NCI-H524 (cell line): ENCODE measurements around the gene SPDYC.

Experiments used
- DNase-seq, 2 experiments: peaks; one replicate each; lab custom pipeline; 2025; lab: John Stamatoyannopoulos, UW

Gene SPDYC, protein sequence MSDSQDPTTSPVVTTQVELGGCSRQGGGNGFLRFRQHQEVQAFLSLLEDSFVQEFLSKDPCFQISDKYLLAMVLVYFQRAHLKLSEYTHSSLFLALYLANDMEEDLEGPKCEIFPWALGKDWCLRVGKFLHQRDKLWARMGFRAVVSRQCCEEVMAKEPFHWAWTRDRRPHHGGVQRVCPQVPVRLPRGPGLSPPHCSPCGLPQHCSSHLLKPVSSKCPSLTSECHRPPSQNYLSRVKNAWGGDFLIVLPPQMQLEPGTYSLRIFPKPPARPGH

GRCh38 chr11:65170058-65170534, at the start of gene SPDYC:
Gene SPDYC (plus strand): TSS chr11:65170233. CDS start chr11:65171358, 1,125 bp downstream.
- DNase-seq, result no peak

DNA sequence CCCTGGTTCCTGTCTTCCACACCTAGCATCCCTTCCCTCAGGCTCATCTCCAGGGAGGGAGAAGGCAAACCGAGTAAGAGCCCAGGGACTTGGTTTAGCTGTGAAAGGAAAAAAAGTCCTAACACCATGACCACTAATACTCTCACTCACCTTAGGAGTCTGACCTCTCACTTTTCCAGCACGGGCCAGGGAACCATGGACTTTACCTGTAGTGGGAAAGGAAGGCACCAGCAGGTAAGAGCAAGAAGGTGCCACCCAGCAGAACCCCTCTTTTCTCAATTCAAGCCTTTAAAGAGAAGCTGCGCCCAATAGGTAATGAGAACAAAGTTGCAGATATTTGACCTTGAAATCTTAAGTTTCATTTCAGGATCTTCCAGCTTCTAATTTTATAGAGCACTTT, 49.2 kb upstream of the SPDYC start:
- DNase-seq, result no peak

GRCh38 chr11:65121447-65121864, 48.6 kb upstream of the SPDYC start:
- DNase-seq, result no peak

- DNase-seq, result peak; percentile 90 to 95
Observed at GRCh38 chr11:65121865-65122696, 48.0 kb upstream of the SPDYC start, which contains the start of the genes FAU and MRPL49. Gene FAU (minus strand): TSS chr11:65122134. CDS start chr11:65121813, 321 bp downstream. Gene MRPL49 (plus strand): TSS chr11:65122321. CDS start chr11:65122347, 26 bp downstream.

DNA sequence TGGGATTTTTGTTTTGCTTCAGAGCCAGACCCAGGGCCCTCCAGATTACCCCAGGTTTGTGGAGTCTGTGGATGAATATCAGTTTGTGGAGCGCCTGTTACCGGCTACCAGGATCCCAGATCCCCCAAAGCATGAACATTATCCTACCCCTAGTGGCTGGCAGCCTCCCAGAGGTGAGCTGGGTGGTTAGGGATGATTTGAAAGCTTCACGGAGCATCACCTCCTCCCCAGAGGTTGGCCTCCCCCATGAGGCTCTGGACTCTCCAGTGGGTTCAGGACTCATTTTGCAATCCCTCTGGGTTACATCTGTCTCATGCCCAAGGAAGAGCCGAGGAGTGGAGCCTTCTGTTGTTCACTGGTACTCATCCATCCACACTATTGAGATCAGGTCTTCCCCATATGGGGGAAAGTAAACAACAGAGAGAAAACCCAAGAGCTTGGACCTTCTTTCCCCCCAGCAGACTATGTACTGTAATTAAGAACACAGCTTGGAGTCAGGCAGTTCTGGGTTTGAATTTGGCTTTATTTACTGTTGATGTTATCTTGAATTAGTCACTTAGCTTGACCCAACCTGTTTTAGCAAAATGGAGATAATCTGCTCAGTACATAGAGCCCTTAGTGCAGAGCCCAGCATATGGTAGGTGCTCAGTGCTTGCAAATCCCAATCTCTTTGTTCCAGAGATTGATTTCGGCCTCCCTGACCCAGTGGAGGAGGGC, 45.4 kb upstream of the SPDYC start:
- no peak for DNase-seq

GRCh38 chr11:65125197-65126056, 44.6 kb upstream of the SPDYC start:
- DNase-seq, result no peak

GRCh38 chr11:65126624-65127274, 43.3 kb upstream of the SPDYC start:
- DNase-seq, result no peak

DNA sequence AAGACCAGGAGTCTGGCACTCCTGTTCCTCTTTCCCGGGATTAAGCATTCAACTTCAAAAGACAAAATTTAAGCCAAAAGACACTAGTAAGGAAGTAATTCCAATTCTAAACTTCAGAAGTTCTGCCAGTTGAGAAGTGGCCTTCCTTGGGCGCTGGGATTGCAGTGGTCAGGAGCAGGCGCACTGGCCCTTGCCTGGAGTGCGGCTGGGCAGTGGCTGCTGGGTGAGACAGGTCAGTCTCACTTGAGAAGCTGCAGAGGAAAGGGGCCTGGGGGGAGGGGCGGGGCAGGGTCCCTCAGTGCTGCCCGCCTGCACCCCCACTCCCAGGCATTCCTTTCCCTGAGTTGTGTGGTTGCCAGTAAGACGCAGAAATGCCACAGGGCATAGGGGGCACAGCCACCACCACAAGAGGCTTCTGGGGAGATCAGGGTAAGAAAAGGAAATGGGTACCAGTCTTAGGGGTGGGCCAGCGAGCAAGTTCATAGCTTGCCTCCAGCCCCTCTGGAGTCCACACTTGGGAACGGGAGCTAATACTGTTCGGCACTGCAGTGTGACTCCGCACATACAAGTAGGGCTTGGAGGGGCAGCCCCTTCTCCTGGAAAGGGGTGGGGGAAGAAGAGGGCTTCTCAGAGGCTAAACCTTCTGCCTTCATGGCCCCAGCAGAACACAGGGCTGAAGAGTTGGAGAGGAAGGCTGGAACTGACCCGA, 42.4 kb upstream of the SPDYC start:
- DNase-seq, result no peak

DNA sequence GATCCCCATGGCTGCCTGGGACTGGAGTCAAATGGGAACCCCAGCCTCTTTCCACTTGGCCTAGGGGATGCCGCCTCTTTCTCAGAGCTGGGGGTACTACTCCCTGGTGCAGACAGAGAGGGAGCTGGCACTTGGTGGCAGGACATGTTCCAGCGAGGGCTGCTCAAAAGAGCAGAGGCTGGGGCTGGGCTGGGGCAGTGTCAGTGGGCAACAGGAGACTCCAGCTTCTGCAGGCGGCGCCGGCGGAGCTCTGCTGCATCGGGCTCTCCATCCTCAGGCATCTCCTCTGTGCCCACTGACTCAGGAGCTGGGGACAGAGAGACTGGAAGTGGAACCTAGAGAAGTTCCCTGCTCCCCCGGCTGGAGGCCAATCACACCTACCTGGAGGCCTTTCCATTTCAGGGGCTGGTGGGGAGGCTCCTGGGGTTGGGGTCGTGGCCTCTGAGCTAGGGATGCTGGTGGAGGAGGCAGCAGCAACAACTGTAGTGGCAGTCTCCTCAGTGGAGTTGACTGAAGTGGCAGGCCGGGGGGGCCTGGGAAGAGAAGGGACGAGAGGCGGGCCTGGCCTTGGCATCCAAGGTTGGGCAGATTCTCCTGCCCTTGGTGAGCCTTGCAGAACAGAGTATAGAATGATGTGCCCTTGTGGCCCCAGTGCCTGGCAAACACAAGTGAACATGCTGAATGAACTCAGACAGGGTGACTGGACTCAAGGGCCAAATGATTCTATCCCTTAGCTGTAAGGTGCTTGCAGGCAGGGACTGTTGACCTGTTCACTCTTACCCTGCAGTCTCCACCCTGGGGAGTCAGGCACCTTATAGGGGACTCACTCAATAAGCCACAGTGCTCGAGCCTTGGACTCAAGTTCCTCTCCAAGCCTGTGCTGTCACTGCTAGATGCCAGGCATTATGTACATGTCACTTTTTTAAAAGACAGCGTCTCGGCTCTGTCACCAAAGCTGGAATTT, 41.6 kb upstream of the SPDYC start:
- DNase-seq, result no peak

DNA sequence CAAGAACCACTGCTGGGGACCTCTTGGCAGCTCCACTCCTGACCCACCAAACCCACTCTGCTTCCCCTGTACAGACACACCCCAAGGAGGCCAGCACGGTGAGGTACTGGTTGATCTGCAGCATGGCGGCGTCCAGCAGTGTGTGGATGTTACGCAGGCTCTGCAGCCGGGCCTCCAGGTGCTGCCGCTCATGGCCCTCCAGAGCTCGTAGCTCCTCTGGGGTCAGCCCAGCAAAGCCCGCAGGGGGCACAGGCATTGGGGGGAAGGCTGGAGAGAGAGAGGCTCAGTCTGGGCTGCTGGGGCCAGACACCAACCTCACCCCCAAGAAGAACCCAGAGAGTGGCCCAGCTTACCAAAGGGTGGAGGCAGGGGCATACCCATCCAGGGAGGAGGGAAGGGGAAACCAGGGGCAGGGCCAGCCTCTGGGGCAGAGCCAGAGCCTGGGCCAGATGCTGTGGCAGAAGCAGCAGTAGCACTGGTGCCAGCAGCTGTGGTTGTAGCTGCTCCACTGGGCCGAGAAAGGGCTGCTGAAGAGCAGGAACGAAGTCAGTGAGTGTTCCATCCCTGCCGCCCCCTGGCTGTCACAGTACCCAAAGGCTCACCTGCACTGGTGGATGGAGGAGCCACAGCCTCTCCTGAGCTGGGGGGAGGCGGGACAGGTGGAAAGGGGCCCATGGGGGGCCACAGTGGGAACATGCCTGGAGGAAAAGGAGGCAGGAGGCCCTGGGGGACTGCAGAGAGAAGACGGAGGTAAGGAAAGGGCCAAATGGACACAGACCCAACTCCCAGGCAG, 40.2 kb upstream of the SPDYC start:
- no peak for DNase-seq

- DNase-seq, result no peak
Observed at GRCh38 chr11:65130631-65131416, 39.2 kb upstream of the SPDYC start.

DNA sequence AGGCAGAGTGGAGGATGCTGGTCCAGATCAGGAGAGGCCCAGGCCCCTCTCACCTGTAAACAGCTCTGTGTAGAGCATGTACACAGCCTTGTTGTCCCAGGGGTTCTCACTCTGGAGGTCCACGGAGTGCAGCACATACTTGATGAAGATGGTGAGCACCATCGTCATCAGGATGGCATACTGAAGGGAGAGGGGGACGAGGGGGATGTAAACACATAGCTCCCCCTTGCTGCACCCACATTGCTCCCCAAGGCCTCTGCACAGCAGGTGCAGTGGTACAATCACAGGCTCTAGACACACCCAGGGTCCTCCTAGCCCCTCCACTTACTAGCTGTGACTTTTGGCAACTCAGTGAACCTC, 38.6 kb upstream of the SPDYC start:
- DNase-seq, result no peak

DNA sequence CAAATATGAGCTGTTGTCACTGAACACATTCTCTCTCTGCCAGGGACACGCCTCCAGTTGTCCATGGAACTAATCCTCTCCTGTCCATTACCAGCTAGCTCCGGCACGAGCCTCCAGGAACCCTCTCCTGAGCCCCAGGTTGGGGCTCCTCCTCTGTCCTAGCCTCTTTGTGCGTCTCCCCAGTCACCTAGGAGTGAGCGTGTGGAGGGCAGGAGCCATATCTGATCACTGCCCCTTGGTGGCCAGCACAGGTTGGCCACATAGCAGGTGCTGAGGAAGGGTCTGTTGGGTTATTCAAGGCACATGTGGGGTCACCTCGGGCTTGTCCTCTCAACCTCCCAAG, 38.2 kb upstream of the SPDYC start:
- no peak for DNase-seq

DNA sequence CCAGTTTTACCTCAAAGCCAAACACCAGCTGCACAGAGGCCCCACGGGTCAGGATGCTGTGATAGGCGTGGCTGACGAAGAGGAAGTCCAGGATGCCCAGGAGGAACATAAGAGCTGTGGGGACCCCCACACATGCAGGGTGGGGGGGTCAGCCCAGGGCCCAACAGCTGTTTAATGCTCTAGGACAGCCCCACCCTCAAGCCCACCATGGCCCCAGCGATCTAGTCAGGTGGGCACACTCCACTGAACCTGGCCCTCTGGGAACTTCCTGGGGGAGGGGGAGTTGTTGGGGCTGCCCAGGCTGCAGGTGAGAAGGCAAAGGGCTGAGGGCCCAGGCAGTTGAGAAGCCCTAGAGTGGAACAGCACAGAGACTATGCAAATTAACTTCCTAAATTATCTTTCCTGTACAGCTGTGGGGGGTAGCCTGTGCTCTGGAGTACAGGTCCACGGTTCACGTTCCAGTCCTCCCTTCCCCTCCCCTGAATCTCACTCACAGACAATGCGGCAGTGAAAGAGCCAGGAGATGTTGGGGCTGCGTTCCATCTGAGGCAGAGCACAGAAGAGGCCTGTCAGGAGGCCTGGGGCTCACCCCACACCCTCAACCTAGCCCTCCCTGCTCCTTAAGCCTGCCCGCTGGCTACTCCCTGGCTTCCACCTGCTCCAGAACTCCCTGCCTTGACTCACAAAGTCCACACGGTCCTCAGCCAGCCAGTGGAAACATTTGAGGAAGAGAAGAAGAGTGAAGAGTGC, 37.6 kb upstream of the SPDYC start:
- no peak for DNase-seq

GRCh38 chr11:65132988-65133700, 36.9 kb upstream of the SPDYC start:
- DNase-seq, result no peak

GRCh38 chr11:65133724-65134123, 36.3 kb upstream of the SPDYC start:
- no peak for DNase-seq
